ENCODE results near the gene ZBTB34.

Gene ZBTB34

GRCh38 chr9:126842977-126843799, 17.3 kb upstream of the ZBTB34 start:
- no peak for DNase-seq (ENCODE audit: low read depth, low spot score)

- DNase-seq (ENCODE audit: low read depth, low spot score) = no peak
Measured at GRCh38 chr9:126844085-126844484, 16.4 kb upstream of the ZBTB34 start.

- no peak for DNase-seq (ENCODE audit: low read depth, low spot score)
Measured at GRCh38 chr9:126847051-126847450, 13.4 kb upstream of the ZBTB34 start.

GRCh38 chr9:126849591-126850225, 10.7 kb upstream of the ZBTB34 start:
- no peak for DNase-seq (ENCODE audit: low read depth, low spot score)

GRCh38 chr9:126851286-126851880, 9.1 kb upstream of the ZBTB34 start:
- no peak for DNase-seq (ENCODE audit: low read depth, low spot score)

- no peak for DNase-seq (ENCODE audit: low read depth, low spot score)
Measured at GRCh38 chr9:126852086-126852688, 8.3 kb upstream of the ZBTB34 start.

GRCh38 chr9:126853667-126854066, 6.8 kb upstream of the ZBTB34 start:
- no peak for DNase-seq (ENCODE audit: low read depth, low spot score)

GRCh38 chr9:126854734-126855133, 5.7 kb upstream of the ZBTB34 start:
- DNase-seq (ENCODE audit: low read depth, low spot score) = no peak

GRCh38 chr9:126856326-126856877, 4.0 kb upstream of the ZBTB34 start:
- DNase-seq (ENCODE audit: low read depth, low spot score) = no peak

GRCh38 chr9:126857261-126857960, 3.0 kb upstream of the ZBTB34 start:
- no peak for DNase-seq (ENCODE audit: low read depth, low spot score)

GRCh38 chr9:126859111-126859510, 1.3 kb upstream of the ZBTB34 start:
- DNase-seq (ENCODE audit: low read depth, low spot score) = no peak

GRCh38 chr9:126860757-126861466, 473 bp downstream of the ZBTB34 start:
- no peak for DNase-seq (ENCODE audit: low read depth, low spot score)

- no peak for DNase-seq (ENCODE audit: low read depth, low spot score)
Measured at GRCh38 chr9:126861707-126862103, 1.3 kb downstream of the ZBTB34 start.

GRCh38 chr9:126862104-126862761, 1.8 kb downstream of the ZBTB34 start:
- no peak for DNase-seq (ENCODE audit: low read depth, low spot score)

GRCh38 chr9:126864771-126865170, 4.3 kb downstream of the ZBTB34 start:
- DNase-seq (ENCODE audit: low read depth, low spot score) = no peak

- DNase-seq (ENCODE audit: low read depth, low spot score) = no peak
Measured at GRCh38 chr9:126869368-126869767, 8.9 kb downstream of the ZBTB34 start.

- DNase-seq (ENCODE audit: low read depth, low spot score) = no peak
Measured at GRCh38 chr9:126872516-126872915, 12.1 kb downstream of the ZBTB34 start.

- DNase-seq (ENCODE audit: low read depth, low spot score) = no peak
Measured at GRCh38 chr9:126874546-126875314, 14.3 kb downstream of the ZBTB34 start.

- DNase-seq (ENCODE audit: low read depth, low spot score) = no peak
Measured at GRCh38 chr9:126875756-126876510, 15.5 kb downstream of the ZBTB34 start.
